Daoy (cell line): ENCODE data around the gene PROM1. TPM values are rescaled to one million over a fixed set of nuclear protein-coding genes. Genes with fewer than 3 reads are reported as not detected.

Experiments used
- DNase-seq: peaks from one replicate; pipeline ENCODE4 v3.0.0-alpha.2; 2015; ENCODE audit warnings: low read depth
- total RNA-seq: library from RNA; depleted of rRNA; stranded (reverse); fragments of >200 nt; shearing (Covaris generic); gene quantifications from 2 replicates; pipeline ENCODE4 v1.2.3, GENCODE V29; 2014

Gene PROM1
- total RNA-seq, 1 experiment from 2014 or later = 0.57 TPM

GRCh38 chr4:16027626-16028025 is 56.2 kb downstream of the PROM1 start:
- no peak for DNase-seq

- DNase-seq = no peak
Measured at GRCh38 chr4:16027114-16027513, 56.7 kb downstream of the PROM1 start.

GRCh38 chr4:16026160-16026761 is 57.6 kb downstream of the PROM1 start:
- DNase-seq = peak; percentile 26

GRCh38 chr4:16025268-16025667 is 58.6 kb downstream of the PROM1 start:
- DNase-seq = no peak

- no peak for DNase-seq
Measured at GRCh38 chr4:16023776-16024408, 59.9 kb downstream of the PROM1 start.

- no peak for DNase-seq
Measured at GRCh38 chr4:16021804-16022560, 61.8 kb downstream of the PROM1 start.

GRCh38 chr4:16019649-16020048 is 64.2 kb downstream of the PROM1 start:
- DNase-seq = no peak

- DNase-seq = no peak
Measured at GRCh38 chr4:16018841-16019240, 65.0 kb downstream of the PROM1 start.

GRCh38 chr4:16018061-16018676 is 65.7 kb downstream of the PROM1 start:
- DNase-seq = no peak

GRCh38 chr4:16016536-16016935 is 67.3 kb downstream of the PROM1 start:
- no peak for DNase-seq

GRCh38 chr4:16011173-16011572 is 72.7 kb downstream of the PROM1 start:
- DNase-seq = no peak

- DNase-seq = no peak
Measured at GRCh38 chr4:16009153-16009552, 74.7 kb downstream of the PROM1 start.

- DNase-seq = no peak
Measured at GRCh38 chr4:16007471-16008095, 76.2 kb downstream of the PROM1 start.

- no peak for DNase-seq
Measured at GRCh38 chr4:16006771-16007446, 76.9 kb downstream of the PROM1 start.

- DNase-seq = no peak
Measured at GRCh38 chr4:16005676-16006075, 78.1 kb downstream of the PROM1 start.

GRCh38 chr4:16001484-16001858 is 82.4 kb downstream of the PROM1 start:
- DNase-seq = peak; percentile 77

GRCh38 chr4:16000708-16001483 is 82.9 kb downstream of the PROM1 start:
- DNase-seq = no peak

GRCh38 chr4:15996773-15997172 is 87.0 kb downstream of the PROM1 start:
- no peak for DNase-seq

GRCh38 chr4:15995826-15996225 is 88.0 kb downstream of the PROM1 start:
- no peak for DNase-seq

GRCh38 chr4:15992167-15992485 is 91.7 kb downstream of the PROM1 start:
- no peak for DNase-seq
